HepG2 (cell line): ENCODE data around the gene RAMP1. TPM values are rescaled to one million over a fixed set of nuclear protein-coding genes. Genes with fewer than 3 reads are reported as not detected.

Source experiments
- CBX5 ChIP-seq: sonication (generic); formaldehyde crosslinking; IDR thresholded peaks from 2 replicates; pipeline ENCODE4 v1.4.0; 2020; ENCODE audit warnings: missing genetic modification reagents, borderline replicate concordance
- DMAP1 ChIP-seq: IDR thresholded peaks from 2 replicates; pipeline ENCODE4 v1.6.1; 2016
- FOSL2 ChIP-seq: sonication (generic); formaldehyde crosslinking; IDR thresholded peaks from 2 replicates; pipeline ENCODE4 v1.4.0; 2020; ENCODE audit warnings: missing genetic modification reagents
- HBP1 ChIP-seq: IDR thresholded peaks from 2 replicates; pipeline ENCODE4 v1.6.1; 2016; ENCODE audit warnings: low read depth, control low read depth
- HNF1A ChIP-seq, 2 experiments: sonication (generic) in 1 of 2; formaldehyde crosslinking in 1 of 2; IDR thresholded peaks; 2 replicates each; pipeline versions ENCODE4 v1.4.0 to v1.6.1; 2016 to 2020; ENCODE audit warnings: borderline replicate concordance in 1 of 2, low read depth in 1 of 2, mild to moderate bottlenecking in 1 of 2, missing genetic modification reagents in 1 of 2
- MTF2 ChIP-seq: sonication (generic); formaldehyde crosslinking; IDR thresholded peaks from 2 replicates; pipeline ENCODE4 v1.5.0; 2020; ENCODE audit warnings: missing genetic modification reagents, borderline replicate concordance
- SP4 ChIP-seq: sonication (generic); formaldehyde crosslinking; IDR thresholded peaks from 2 replicates; pipeline ENCODE4 v1.8.1; 2023; ENCODE audit warnings: mild to moderate bottlenecking, missing genetic modification reagents
- TFAP4 ChIP-seq: sonication (generic); IDR thresholded peaks from 2 replicates; pipeline ENCODE4 v1.6.1; 2016; ENCODE audit warnings: low read depth, borderline replicate concordance
- XRCC5 ChIP-seq: fragments of 200-400 bp; formaldehyde crosslinking; optimal IDR thresholded peaks from 2 replicates; pipeline ENCODE3; 2017; ENCODE audit warnings: mild to moderate bottlenecking, low read length
- ZFP36L1 ChIP-seq: sonication (generic); formaldehyde crosslinking; IDR thresholded peaks from 2 replicates; pipeline ENCODE4 v1.8.0; 2022; ENCODE audit warnings: mild to moderate bottlenecking, missing genetic modification reagents, moderate library complexity
- ZNF234 ChIP-seq: sonication (generic); formaldehyde crosslinking; conservative IDR thresholded peaks from 2 replicates; pipeline ENCODE4 v1.5.1; 2020; ENCODE audit warnings: mild to moderate bottlenecking, missing genetic modification reagents
- ZNF264 ChIP-seq: sonication (generic); formaldehyde crosslinking; IDR thresholded peaks from 2 replicates; pipeline ENCODE4 v1.4.0; 2020; ENCODE audit warnings: missing genetic modification reagents
- ZNF274 ChIP-seq: sonication (generic); formaldehyde crosslinking; IDR thresholded peaks from 2 replicates; pipeline ENCODE4 v1.5.1; 2020; ENCODE audit warnings: mild to moderate bottlenecking, missing genetic modification reagents
- ZNF282 ChIP-seq: fragments of 450-650 bp; IDR thresholded peaks from 2 replicates; pipeline ENCODE4 v1.6.1; 2018; ENCODE audit not compliant: partially characterized antibody
- ZNF329 ChIP-seq: sonication (generic); formaldehyde crosslinking; IDR thresholded peaks from 2 replicates; pipeline ENCODE4 v1.9.0; 2021; ENCODE audit warnings: low read depth, mild to moderate bottlenecking, missing genetic modification reagents
- ZNF430 ChIP-seq: sonication (generic); formaldehyde crosslinking; IDR thresholded peaks from 2 replicates; pipeline ENCODE4 v1.9.0; 2021; ENCODE audit warnings: mild to moderate bottlenecking, missing genetic modification reagents
- ZNF530 ChIP-seq: sonication (generic); formaldehyde crosslinking; IDR thresholded peaks from 2 replicates; pipeline ENCODE4 v1.5.0; 2020; ENCODE audit warnings: low read depth, mild to moderate bottlenecking, missing genetic modification reagents
- ZNF691 ChIP-seq: sonication (generic); formaldehyde crosslinking; IDR thresholded peaks from 2 replicates; pipeline ENCODE4 v1.4.0; 2020; ENCODE audit warnings: missing genetic modification reagents, low read depth, mild to moderate bottlenecking, borderline replicate concordance
- ZSCAN30 ChIP-seq: sonication (generic); formaldehyde crosslinking; IDR thresholded peaks from 2 replicates; pipeline ENCODE4 v1.5.0; 2020; ENCODE audit warnings: mild to moderate bottlenecking, missing genetic modification reagents
- polyA plus RNA-seq, 8 experiments: library from polyadenylated mRNA; depleted of rRNA in 3 of 8; stranded (reverse) in 7 of 8; unstranded in 1 of 8; fragments of >200 nt; fragmentation: Illumina TruSeq in 4 of 8; extraction: Trizol in 4 of 8; gene quantifications; 2 replicates each; pipeline versions ENCODE4 v1.2.1 to v1.2.3, GENCODE V29; 2011 to 2016; ENCODE audit warnings: low read depth in 4 of 8, missing spikeins in 1 of 8, mixed read lengths in 1 of 8; ENCODE audit not compliant: insufficient read depth in 1 of 8
- total RNA-seq, 5 experiments: library from RNA; depleted of rRNA; stranded (reverse); fragments of >200 nt; fragmentation: Illumina TruSeq; extraction: Trizol; gene quantifications; 2 replicates each; pipeline ENCODE4 v1.2.3, GENCODE V29; 2016; ENCODE audit warnings: low read depth in 1 of 5
- TF ChIP-seq, protein P1 (sequence below): sonication (generic); formaldehyde crosslinking; IDR thresholded peaks from 2 replicates; pipeline ENCODE4 v1.5.0; 2020; ENCODE audit warnings: mild to moderate bottlenecking, missing genetic modification reagents

RAMP1 gene
- total and polyA plus RNA-seq, 2 of the 13 experiments (the other 11 are each of a cell fraction or from before 2014, with no cell fraction given), result 0.29 to 0.61 TPM

GRCh38 chr2:237864940-237865622, 5.7 kb downstream of the RAMP1 start (continued):
- TF ChIP-seq ZNF530 (CRISPR knock-in tag) (no peak), HBP1 (0 out of 2 replicates have a peak, but pooled peaks have one; percentile 6), DMAP1 (no peak), ZNF430 (CRISPR knock-in tag) (no peak), XRCC5 (peak; percentile 5), CBX5 (CRISPR knock-in tag) (no peak), ZNF274 (CRISPR knock-in tag) (no peak), TFAP4 (no peak), ZNF234 (no peak), SP4 (no peak), ZNF282 (no peak), HNF1A (IDR thresholded peaks at IDR 0.05; ENCODE audit: low read depth) (no peak), HNF1A (CRISPR knock-in tag; IDR thresholded peaks at IDR 0.05; ENCODE audit: borderline replicate concordance) (no peak), MTF2 (no peak), ZSCAN30 (CRISPR knock-in tag) (no peak), ZNF264 (CRISPR knock-in tag) (no peak), ZFP36L1 (CRISPR knock-in tag) (no peak), ZNF691 (CRISPR knock-in tag) (no peak), ZNF329 (no peak), FOSL2 (peak; percentile 57)
- TF ChIP-seq, protein P1, sequence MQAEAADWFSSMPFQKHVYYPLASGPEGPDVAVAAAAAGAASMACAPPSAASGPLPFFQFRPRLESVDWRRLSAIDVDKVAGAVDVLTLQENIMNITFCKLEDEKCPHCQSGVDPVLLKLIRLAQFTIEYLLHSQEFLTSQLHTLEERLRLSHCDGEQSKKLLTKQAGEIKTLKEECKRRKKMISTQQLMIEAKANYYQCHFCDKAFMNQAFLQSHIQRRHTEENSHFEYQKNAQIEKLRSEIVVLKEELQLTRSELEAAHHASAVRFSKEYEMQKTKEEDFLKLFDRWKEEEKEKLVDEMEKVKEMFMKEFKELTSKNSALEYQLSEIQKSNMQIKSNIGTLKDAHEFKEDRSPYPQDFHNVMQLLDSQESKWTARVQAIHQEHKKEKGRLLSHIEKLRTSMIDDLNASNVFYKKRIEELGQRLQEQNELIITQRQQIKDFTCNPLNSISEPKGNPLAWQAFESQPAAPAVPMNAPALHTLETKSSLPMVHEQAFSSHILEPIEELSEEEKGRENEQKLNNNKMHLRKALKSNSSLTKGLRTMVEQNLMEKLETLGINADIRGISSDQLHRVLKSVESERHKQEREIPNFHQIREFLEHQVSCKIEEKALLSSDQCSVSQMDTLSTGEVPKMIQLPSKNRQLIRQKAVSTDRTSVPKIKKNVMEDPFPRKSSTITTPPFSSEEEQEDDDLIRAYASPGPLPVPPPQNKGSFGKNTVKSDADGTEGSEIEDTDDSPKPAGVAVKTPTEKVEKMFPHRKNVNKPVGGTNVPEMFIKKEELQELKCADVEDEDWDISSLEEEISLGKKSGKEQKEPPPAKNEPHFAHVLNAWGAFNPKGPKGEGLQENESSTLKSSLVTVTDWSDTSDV (CRISPR knock-in tag), result no peak
